ENCODE results near the gene ANKRD26. TPM values are rescaled to one million over a fixed set of nuclear protein-coding genes. Genes with fewer than 3 reads are reported as not detected.

The ANKRD26 gene
- total RNA-seq, result 2.0 and 2.4 TPM in 2 replicates

GRCh38 chr10:27099916-27100812 lies at the start of gene ANKRD26:
Gene ANKRD26 (minus strand): TSS chr10:27100494. CDS start chr10:27100326, 168 bp downstream.

Other genes with a start within 250 kb of the ANKRD26 start
- gene ABI1, start 239.5 kb downstream of the ANKRD26 start, total RNA-seq, result 29.0 and 38.8 TPM in 2 replicates
- 49.3 and 64.0 TPM in 2 replicates for gene YME1L1, start 53.9 kb upstream of the ANKRD26 start, total RNA-seq
- gene MASTL, start 54.9 kb upstream of the ANKRD26 start, total RNA-seq, result 4.9 and 23.8 TPM in 2 replicates
- gene ACBD5, start 140.3 kb upstream of the ANKRD26 start, total RNA-seq, result 10.8 and 14.6 TPM in 2 replicates

Measured in mesangial cell (primary cell).